Stimulated activated CD8-positive, alpha-beta memory T cell treated with anti-CD3 and anti-CD28 coated beads, Interleukin-4, amount 100 ng/mL, for 1 hour (primary cell): ENCODE results near the gene NTN5.
"Not testable (repeated sequence)": the region's sequence is repeated elsewhere in the genome, so short reads cannot be mapped to it uniquely, and the experiment has no call there.

Experiments
- DNase-seq, 2 donors: peaks; one replicate each; pipeline ENCODE4 v3.0.0-alpha.2; 2020; ENCODE audit warnings: low read depth in 2 of 2, low spot score in 1 of 2

NTN5 gene

GRCh38 chr19:48645620-48646000 is 27.2 kb downstream of the NTN5 start:
- no peak for DNase-seq

- peak in 1 of 2 donors; percentile 58 for DNase-seq
Measured at GRCh38 chr19:48644839-48645619, 27.8 kb downstream of the NTN5 start.

GRCh38 chr19:48644355-48644754 is 28.5 kb downstream of the NTN5 start:
- no peak for DNase-seq

GRCh38 chr19:48642862-48643261 is 30.0 kb downstream of the NTN5 start:
- DNase-seq, result no peak

GRCh38 chr19:48641850-48642249 is 31.0 kb downstream of the NTN5 start:
- no peak for DNase-seq

- no peak for DNase-seq
Measured at GRCh38 chr19:48639483-48640375, 33.1 kb downstream of the NTN5 start.

GRCh38 chr19:48638831-48639381 is 33.9 kb downstream of the NTN5 start:
- DNase-seq, result no peak

- DNase-seq, result peak in 1 of 2 donors; percentile 69
Measured at GRCh38 chr19:48637948-48638830, 34.6 kb downstream of the NTN5 start.

- peak; percentile 98 to 99 for DNase-seq
Measured at GRCh38 chr19:48637449-48637947, 35.3 kb downstream of the NTN5 start.

- no peak for DNase-seq
Measured at GRCh38 chr19:48636859-48637448, 35.9 kb downstream of the NTN5 start, which contains the start of gene DBP. Gene DBP (minus strand): TSS chr19:48637379. CDS start chr19:48636994, 385 bp downstream.

GRCh38 chr19:48635966-48636858 is 36.6 kb downstream of the NTN5 start:
- DNase-seq, result no peak

GRCh38 chr19:48635263-48635965 is 37.4 kb downstream of the NTN5 start:
- DNase-seq, result peak in 1 of 2 donors; percentile 59

- DNase-seq, result peak; percentile 65 to 82
Measured at GRCh38 chr19:48634424-48635262, 38.2 kb downstream of the NTN5 start.

- no peak for DNase-seq
Measured at GRCh38 chr19:48634036-48634342, 38.8 kb downstream of the NTN5 start.

- DNase-seq, result no peak
Measured at GRCh38 chr19:48633148-48634035, 39.4 kb downstream of the NTN5 start.

- no peak for DNase-seq
Measured at GRCh38 chr19:48632692-48633147, 40.1 kb downstream of the NTN5 start.

GRCh38 chr19:48632286-48632685 is 40.5 kb downstream of the NTN5 start:
- not testable (repeated sequence) for DNase-seq
